Erythroblast (primary cell): Measurements from ENCODE around the gene TAS2R13.

Experiments
- GATA1 ChIP-seq: IDR thresholded peaks from 2 replicates; pipeline ENCODE4 v1.6.1; 2011; ENCODE audit warnings: low read depth, mild to moderate bottlenecking, control low read depth, low read length, moderate library complexity
- POLR2A ChIP-seq: IDR thresholded peaks from 2 replicates; pipeline ENCODE4 v1.6.1; 2011; ENCODE audit warnings: mild to moderate bottlenecking, low read length

DNA sequence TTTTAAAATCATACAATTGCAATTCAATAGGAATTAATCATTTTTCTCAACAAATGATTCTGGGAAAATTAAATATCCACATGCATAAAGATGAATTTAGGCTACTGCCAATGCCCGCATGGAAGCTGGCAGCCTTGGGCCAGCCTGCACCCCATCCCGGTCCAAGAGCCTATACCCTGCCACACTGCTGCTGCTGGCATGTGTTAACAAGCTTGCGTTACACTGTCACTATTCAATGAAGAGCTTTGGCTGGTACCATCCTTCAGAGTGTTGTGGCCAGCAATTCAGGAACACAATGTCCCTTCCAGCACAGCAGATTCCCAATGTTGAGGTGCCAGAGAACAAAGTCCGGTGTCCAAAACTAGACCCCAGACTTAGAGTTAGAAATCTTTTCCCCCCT is 43.3 kb upstream of the TAS2R13 start:
- TF ChIP-seq POLR2A (no peak), GATA1 (no peak)
